NCI-H146 treated with DMSO at 0.1 percent for 48 hours (cell line): ENCODE results near the gene EPB41L5.
"Not testable (repeated sequence)": the region's sequence is repeated elsewhere in the genome, so short reads cannot be mapped to it uniquely, and the experiment has no call there.

Source experiments
- DNase-seq: peaks from one replicate; lab custom pipeline; 2025; ENCODE audit not compliant: unreplicated experiment; lab: John Stamatoyannopoulos, UW

Gene EPB41L5

GRCh38 chr2:120192280-120192679 is 179.4 kb downstream of the EPB41L5 start:
- DNase-seq = no peak

- no peak for DNase-seq
These were observed 182.7 kb downstream of the EPB41L5 start for GRCh38 chr2:120195553-120195952.

- not testable (repeated sequence) for DNase-seq
These were observed 187.1 kb downstream of the EPB41L5 start for GRCh38 chr2:120199817-120200459.

GRCh38 chr2:120203251-120204021 is 190.6 kb downstream of the EPB41L5 start:
- no peak for DNase-seq

- DNase-seq = no peak
These were observed 191.1 kb downstream of the EPB41L5 start for GRCh38 chr2:120204022-120204405.

GRCh38 chr2:120204417-120204816 is 191.5 kb downstream of the EPB41L5 start:
- no peak for DNase-seq

- DNase-seq = no peak
These were observed 192.2 kb downstream of the EPB41L5 start for GRCh38 chr2:120204945-120205670.

- no peak for DNase-seq
These were observed 193.2 kb downstream of the EPB41L5 start for GRCh38 chr2:120206022-120206581.

- DNase-seq = no peak
These were observed 195.8 kb downstream of the EPB41L5 start for GRCh38 chr2:120208381-120209353.

- no peak for DNase-seq
These were observed 196.8 kb downstream of the EPB41L5 start for GRCh38 chr2:120209427-120210269.

GRCh38 chr2:120210270-120210693 is 197.4 kb downstream of the EPB41L5 start:
- DNase-seq = no peak

- no peak for DNase-seq
These were observed 205.3 kb downstream of the EPB41L5 start for GRCh38 chr2:120218181-120218580.

- no peak for DNase-seq
These were observed 206.4 kb downstream of the EPB41L5 start for GRCh38 chr2:120219291-120219690.

GRCh38 chr2:120219766-120220165 is 206.9 kb downstream of the EPB41L5 start:
- no peak for DNase-seq

- DNase-seq = no peak
These were observed 207.9 kb downstream of the EPB41L5 start for GRCh38 chr2:120220756-120221155.

GRCh38 chr2:120221616-120222015 is 208.7 kb downstream of the EPB41L5 start:
- no peak for DNase-seq

- no peak for DNase-seq
These were observed 209.5 kb downstream of the EPB41L5 start for GRCh38 chr2:120222186-120223033.

GRCh38 chr2:120223034-120223912 is 210.4 kb downstream of the EPB41L5 start, which contains the start of gene TMEM185B:
Gene TMEM185B (minus strand): TSS chr2:120223400. CDS start chr2:120222976, 424 bp downstream.
- DNase-seq = peak; percentile 87
